H54 (cell line): ENCODE measurements around the gene RPL37A.

Source experiments
- DNase-seq: peaks from one replicate; pipeline ENCODE4 v3.0.0; 2011; ENCODE audit warnings: low spot score, mixed read lengths; ENCODE audit not compliant: insufficient read length
- FAIRE-seq: peaks from 3 replicates; lab custom pipeline; 2011; peaks lifted over from hg19 to GRCh38; lab: Jason Lieb, UNC
- POLR2A ChIP-seq: IDR thresholded peaks from 2 replicates; pipeline ENCODE4 v1.6.1; 2011; ENCODE audit warnings: low read depth, mild to moderate bottlenecking, low read length

Gene RPL37A

DNA sequence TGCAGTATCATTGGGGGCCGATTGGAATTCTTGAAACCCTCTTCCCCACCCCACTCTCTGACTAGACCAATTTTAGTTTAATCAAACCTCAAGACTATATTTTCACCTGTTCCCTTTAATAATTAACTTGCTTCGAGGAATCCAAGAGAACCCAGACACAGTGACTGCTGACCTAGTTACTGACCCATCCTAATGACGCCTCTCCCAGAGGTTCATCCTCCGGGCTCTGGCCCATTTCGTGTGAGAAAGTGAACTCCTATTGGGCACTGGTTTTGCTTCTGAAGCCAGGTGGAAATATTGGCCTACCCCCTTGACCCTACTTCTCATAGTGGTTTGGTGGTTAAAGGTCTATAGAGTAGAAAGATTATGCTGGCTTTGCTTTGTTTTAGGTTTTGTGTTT lies 39.9 kb downstream of the RPL37A start:
- FAIRE-seq = no peak
- TF ChIP-seq POLR2A = no peak
- DNase-seq = no peak

GRCh38 chr2:216539120-216539519 lies 40.5 kb downstream of the RPL37A start:
- FAIRE-seq (no peak), DNase-seq (no peak)
- TF ChIP-seq POLR2A = no peak

DNA sequence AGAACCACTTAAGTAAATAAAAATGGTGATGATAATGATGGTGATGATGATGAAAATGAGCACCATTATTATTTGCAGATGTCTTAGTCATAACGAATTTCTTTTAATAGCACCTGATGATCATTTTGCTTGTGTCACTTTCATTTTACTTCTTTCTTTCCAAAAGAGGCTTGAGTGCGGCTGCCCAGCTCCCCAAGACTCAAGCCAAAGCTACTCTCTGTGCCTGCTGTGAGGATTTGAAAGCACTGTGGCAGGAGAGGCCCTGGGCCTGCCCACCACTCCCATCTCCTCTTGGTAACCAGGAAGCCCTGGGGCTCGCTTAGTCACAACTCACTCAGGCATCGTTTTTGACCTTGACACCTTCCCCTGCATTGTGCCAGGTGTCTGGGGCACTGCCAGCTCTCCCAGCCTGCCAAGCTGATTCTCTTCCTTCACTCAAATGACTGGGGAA lies 41.2 kb downstream of the RPL37A start:
- FAIRE-seq (peak; percentile 33), DNase-seq (no peak)
- no peak for TF ChIP-seq POLR2A

- FAIRE-seq (no peak), DNase-seq (no peak)
- no peak for TF ChIP-seq POLR2A
These were observed 42.3 kb downstream of the RPL37A start for GRCh38 chr2:216540920-216541319.

DNA sequence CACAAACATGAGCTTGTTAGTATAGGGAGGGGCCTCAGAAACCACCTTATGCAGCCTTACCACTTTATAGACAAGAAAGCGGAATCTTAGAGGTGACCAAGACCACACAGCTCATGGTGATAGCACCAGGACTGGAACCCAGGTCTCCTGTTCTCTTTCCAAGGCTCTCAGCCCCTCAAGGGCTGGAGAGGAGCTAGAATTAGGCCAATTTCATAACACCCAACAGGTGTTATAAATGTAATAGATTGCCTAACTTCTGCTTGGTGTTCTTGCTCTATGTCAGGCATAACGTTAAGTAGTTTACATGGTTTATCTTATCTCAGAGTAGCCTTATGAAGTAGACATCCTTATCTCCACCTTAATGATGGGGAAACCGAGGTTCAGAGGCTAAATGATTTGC lies 42.9 kb downstream of the RPL37A start:
- FAIRE-seq = no peak

DNA sequence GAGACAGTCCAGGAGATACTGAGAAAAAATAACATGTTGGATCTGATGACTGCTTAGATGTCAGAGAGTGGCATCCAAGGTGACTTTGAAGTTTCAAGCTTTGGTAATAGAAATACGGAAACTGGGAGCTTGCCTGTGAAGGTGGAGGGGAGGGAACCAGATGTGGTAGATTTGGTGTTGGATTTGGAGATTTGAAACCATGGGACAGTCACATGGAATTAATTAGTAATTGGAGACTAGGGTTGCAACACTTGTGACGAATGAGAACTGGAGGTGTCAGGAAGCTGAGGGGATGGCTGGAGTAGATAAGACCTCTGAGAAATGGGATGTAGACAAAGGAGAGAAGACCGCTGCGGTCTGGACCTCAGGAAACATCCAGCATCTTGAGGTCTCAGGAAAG lies 46.7 kb downstream of the RPL37A start:
- no peak for TF ChIP-seq POLR2A
- FAIRE-seq (no peak), DNase-seq (no peak)

More for the DNA sequence above, 42.9 kb downstream of the RPL37A start:
- TF ChIP-seq POLR2A = no peak
- no peak for DNase-seq

- no peak for TF ChIP-seq POLR2A
- no peak for DNase-seq
- no peak for FAIRE-seq
These were observed 47.6 kb downstream of the RPL37A start for GRCh38 chr2:216546241-216546640.

- no peak for TF ChIP-seq POLR2A
- no peak for DNase-seq
- no peak for FAIRE-seq
These were observed 48.2 kb downstream of the RPL37A start for GRCh38 chr2:216546641-216547403.

- DNase-seq = no peak
- no peak for TF ChIP-seq POLR2A
- FAIRE-seq = no peak
These were observed 50.3 kb downstream of the RPL37A start for GRCh38 chr2:216548901-216549331.

DNA sequence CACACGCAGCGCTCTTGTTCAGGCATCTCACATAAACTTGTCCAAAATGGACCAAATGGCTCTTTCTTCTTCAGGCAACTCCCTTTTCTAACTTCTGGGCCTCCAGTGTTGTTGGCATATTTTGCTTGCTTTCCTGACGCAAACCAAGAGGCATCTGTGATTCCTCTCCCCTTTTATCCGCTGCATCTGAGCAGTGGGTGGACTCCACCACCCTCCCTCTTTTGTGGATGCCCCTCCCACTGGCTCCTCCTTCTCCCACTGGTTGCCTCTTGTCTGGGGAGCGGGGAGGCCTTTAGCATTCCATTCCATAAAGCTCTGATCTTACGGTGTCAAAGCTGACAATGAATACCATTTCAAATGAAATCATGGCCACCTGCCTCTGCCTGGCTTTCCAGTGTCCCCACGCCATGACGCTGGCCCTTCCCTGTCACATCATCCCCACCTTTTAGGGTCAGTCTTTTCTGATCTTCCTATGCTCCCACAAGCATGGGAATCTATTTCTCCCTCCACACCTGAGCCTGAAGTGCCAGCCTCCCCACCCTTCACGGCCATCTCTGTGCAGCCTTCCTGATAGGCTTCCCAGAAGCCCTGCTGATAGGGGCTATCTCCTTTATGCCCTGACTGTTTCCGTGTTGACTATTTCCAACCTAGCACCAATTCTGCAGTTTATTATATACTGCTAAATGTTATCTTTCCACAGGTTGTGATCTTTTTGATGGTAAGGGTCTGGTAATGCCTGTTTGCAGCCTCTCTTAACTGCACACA lies 51.5 kb downstream of the RPL37A start:
- DNase-seq = no peak
- FAIRE-seq = no peak
- no peak for TF ChIP-seq POLR2A

DNA sequence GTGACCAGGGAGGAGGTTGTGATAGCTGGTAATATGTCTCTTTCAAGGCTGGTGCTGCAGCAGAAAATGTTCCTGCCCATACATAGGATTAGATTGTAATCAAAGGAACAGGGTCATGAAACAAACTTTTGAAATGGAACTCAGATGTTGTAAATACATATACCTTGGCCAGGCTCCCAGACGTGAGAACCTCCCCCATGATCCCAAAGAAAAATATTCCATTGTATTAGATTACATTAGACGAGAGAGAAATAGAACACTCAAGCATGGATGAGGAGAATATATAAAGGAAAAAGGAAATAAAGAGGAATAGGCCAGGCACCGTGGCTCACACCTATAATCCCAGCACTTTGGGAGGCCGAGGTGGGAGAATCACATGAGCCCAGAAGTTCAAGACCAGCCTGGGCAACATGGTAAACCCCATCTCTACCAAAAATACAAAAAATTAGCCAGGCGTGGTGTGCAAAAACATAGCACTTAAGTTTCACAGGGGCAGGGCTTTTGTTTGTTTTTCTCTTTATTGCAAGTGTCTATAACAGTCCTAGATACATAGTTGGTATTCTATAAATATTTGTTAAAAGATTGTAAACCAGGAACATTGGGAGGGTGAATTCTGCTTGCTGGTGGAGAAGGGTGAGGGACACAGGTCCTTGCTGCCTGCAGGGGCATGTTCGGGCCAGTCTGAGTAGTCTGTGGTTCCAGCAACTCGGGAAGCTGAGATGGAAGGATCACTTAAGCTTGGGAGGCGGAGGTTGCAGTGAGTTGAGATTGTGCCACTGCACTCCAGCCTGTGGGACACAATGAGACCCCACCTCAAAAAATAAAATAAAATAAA lies 52.8 kb downstream of the RPL37A start:
- no peak for DNase-seq
- no peak for FAIRE-seq
- no peak for TF ChIP-seq POLR2A

DNA sequence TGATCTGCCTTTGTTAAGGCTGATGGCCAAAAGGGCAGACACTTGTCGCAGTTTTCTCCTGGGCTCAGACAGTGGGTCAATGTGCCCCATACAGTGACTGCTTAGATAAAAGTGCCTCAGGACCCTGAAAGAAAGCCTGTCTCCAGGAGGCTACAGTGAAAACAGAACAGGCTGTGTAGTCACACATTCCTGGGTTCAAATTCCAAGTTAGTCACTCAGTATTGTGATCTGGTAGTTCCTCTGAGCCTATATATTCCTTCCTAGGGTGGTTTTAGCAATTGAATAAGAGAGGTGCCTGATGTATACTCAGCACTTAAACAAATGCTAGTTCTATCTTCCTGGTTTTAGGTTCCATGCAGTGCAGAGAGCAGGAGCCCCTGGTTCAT lies 54.4 kb downstream of the RPL37A start:
- TF ChIP-seq POLR2A = no peak
- no peak for FAIRE-seq
- DNase-seq = no peak
